ENCODE results near the gene FXYD2.

The FXYD2 gene

GRCh38 chr11:117796872-117797529, 27.5 kb downstream of the FXYD2 start, which contains the start of gene DSCAML1:
Gene DSCAML1, minus strand, starts transcription at chr11:117797216. Its CDS starts 137 bp downstream, at chr11:117797079.
- no peak for DNase-seq (ENCODE audit: low read depth, low spot score)

GRCh38 chr11:117796456-117796871, 28.1 kb downstream of the FXYD2 start:
- DNase-seq (ENCODE audit: low read depth, low spot score), result no peak

DNA sequence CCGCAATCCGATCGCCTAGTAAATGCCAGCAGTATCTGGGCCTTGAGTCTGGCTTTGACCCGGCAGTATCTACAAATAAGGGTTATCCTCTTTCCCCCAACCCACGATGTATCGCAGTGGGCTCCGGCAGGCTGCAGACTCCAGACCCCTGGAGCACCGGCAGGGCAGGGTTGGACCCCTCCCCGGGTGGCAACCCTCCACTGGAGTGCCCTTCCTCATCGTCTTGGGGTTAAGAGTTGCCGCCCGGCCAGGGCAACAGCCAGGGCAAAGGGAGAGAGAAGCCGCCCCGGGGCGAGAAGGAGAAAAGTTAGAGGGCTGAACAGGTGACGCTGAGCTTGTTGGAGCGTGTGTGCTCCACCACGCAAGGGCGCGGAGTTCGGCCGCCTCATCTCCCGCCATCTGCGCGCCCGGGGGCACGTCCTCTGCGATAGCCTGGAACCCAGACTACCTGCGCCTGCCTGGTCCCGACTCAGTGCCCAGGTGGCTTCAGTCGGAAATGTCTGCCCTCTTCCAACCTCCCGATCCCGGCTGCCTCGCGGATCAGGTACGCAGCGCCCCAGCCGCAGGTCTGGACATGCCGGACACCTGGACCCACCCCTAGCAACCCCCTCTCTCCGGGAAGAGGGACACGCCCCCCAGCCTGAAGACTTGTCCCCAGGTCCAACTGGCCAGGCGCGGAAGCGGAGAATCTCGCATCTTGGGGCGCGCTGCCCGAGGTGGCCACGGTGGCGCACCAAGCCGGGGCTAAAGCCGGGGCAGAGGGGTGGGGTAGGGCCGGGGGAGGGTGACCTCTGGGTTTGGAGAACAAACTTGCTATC, 28.7 kb downstream of the FXYD2 start:
- DNase-seq (ENCODE audit: low read depth, low spot score), result peak; percentile 44

- no peak for DNase-seq (ENCODE audit: low read depth, low spot score)
Observed at GRCh38 chr11:117794772-117795629, 29.5 kb downstream of the FXYD2 start.

GRCh38 chr11:117794135-117794534, 30.4 kb downstream of the FXYD2 start:
- DNase-seq (ENCODE audit: low read depth, low spot score), result no peak

GRCh38 chr11:117793583-117793982, 31.0 kb downstream of the FXYD2 start:
- no peak for DNase-seq (ENCODE audit: low read depth, low spot score)

DNA sequence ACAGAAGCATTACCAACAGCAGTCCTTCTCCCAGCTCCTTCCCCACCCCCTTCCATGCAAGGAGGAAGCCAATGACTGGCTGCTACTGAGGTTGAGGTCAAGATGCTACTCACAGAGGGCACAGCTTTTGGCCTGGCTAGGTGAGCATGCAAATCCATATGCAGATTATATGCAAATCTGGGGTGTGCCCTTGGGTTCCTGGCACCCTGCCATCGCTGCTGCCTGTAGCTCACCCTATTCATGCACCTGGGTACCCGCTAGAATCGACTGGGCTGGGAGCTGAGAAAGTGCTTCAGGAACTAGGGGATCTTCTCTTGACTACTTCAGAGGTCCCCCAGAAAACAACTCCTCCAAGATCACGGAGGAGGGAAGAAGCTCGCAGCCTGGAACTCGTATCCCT, 31.6 kb downstream of the FXYD2 start:
- no peak for DNase-seq (ENCODE audit: low read depth, low spot score)

- no peak for DNase-seq (ENCODE audit: low read depth, low spot score)
Observed at GRCh38 chr11:117792241-117792640, 32.3 kb downstream of the FXYD2 start.

- DNase-seq (ENCODE audit: low read depth, low spot score), result no peak
Observed at GRCh38 chr11:117790279-117790678, 34.3 kb downstream of the FXYD2 start.

- no peak for DNase-seq (ENCODE audit: low read depth, low spot score)
Observed at GRCh38 chr11:117789241-117789640, 35.3 kb downstream of the FXYD2 start.

DNA sequence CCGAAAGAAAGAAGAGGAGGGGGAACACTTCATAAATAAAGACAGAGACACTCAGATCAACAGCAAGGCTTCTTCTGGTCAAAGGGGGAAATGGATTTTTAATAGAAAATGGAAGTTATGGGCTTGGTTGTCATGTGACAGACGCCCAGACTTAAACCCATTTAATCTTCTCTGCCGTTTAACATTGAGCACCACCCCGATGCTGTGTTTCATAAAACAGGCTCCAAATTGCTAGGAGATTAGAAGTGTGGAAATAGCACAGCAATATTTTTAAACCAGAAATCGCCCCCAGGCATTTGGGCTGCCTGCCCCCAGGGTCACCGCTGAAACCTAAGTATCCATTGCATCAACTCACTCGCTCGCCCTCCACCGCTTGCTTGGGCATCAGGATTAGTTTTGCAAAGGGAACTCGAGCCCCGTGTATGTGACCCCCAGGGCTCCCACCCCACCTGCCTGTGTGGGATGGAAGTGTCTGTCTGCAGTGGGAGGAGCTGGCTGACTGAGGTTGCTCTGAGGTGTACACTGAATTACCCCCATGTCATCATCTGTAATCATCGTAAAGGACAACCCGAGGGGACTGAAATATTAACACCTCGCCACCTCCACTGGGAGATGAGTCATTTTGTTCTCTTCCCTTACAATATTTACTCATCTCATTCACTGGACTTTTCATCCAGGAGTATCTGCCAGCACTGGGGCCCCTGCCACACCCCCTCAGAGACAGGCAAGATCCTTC, 38.2 kb downstream of the FXYD2 start:
- DNase-seq (ENCODE audit: low read depth, low spot score), result no peak

- no peak for DNase-seq (ENCODE audit: low read depth, low spot score)
Observed at GRCh38 chr11:117782101-117782500, 42.4 kb downstream of the FXYD2 start.

- DNase-seq (ENCODE audit: low read depth, low spot score), result no peak
Observed at GRCh38 chr11:117781627-117782026, 42.9 kb downstream of the FXYD2 start.

- DNase-seq (ENCODE audit: low read depth, low spot score), result no peak
Observed at GRCh38 chr11:117780456-117780855, 44.1 kb downstream of the FXYD2 start.

GRCh38 chr11:117774553-117774952, 50.0 kb downstream of the FXYD2 start:
- no peak for DNase-seq (ENCODE audit: low read depth, low spot score)

DNA sequence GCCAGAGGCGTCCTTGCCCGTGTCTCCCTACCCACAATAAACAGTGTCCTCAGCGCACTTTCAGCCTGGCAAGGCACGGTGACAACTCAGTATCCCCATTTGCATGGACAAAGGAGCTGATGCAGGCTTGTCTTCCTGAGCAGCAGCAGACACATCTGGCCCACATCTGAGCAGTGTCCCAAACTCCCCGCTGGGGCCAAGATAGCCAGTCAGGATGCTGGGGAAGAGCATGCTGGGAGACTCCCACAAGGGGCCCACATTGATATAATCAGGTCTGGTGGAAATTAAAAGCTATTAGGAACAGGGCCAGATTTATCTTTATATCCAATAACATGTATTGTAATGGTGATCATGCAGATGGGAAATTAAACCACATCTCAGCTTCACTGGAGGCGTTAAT, 52.2 kb downstream of the FXYD2 start:
- no peak for DNase-seq (ENCODE audit: low read depth, low spot score)

DNA sequence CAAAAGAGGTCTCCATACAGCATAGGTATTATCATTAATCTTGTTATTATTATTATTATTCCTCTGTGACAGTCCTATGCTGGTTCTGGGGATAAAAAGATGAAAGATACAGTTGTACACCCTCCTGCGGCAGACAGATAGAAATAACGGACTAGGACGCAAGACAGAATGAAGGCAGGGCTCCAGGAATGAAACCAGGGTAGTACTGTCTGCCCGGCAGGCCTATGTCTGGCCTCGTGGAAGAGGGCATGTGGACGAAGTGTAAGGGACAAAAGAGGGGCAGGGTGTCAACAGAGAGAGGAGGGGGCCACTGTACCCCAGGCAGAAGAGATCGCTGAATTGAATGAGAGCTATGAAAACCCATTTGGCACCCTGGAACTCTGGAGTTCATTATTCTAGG, 52.7 kb downstream of the FXYD2 start:
- DNase-seq (ENCODE audit: low read depth, low spot score), result no peak

- no peak for DNase-seq (ENCODE audit: low read depth, low spot score)
Observed at GRCh38 chr11:117771197-117771596, 53.3 kb downstream of the FXYD2 start.

DNA sequence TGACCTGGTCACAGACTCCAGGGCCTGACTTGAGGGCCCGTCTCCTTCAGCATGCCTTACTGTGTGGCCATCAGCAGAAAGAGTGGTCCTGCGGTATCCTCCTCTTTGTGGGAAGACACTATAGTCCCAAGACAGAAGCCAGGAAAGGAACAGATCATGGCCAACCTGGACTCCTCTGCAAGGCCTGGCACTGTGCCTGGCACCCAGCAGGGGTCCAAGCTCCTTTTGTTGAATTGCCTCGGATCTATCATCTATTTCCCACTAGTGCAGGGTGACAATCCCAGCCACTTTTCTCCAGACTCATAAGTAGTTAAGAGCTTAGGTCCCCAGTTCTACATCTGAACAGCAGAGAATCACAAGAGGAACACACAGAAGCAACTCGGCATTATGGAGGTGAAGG, 54.5 kb downstream of the FXYD2 start:
- DNase-seq (ENCODE audit: low read depth, low spot score), result no peak
